Right lobe of liver (tissue), 4 donors: ENCODE data around the gene CD300LD.

Experiments
- CTCF ChIP-seq, 4 donors: fragments of 200-600 bp in 3 of 4; fragments of 450-650 bp in 1 of 4; IDR thresholded peaks; one replicate each; pipeline versions ENCODE4 v1.5.1 to v1.8.0; 2016 to 2022; ENCODE audit warnings: antibody characterized with exemption in 4 of 4, mild to moderate bottlenecking in 2 of 4
- POLR2A ChIP-seq: fragments of 450-650 bp; IDR thresholded peaks from one replicate; pipeline ENCODE4 v1.6.1; 2017; ENCODE audit warnings: antibody characterized with exemption, mild to moderate bottlenecking
- donor health status: DM: no; HTN: no; CAD: no.
- donor health status: DM: no; HTN: no; CAD: no.
- donor health status: DM: no; HTN: yes; CAD: no.

DNA sequence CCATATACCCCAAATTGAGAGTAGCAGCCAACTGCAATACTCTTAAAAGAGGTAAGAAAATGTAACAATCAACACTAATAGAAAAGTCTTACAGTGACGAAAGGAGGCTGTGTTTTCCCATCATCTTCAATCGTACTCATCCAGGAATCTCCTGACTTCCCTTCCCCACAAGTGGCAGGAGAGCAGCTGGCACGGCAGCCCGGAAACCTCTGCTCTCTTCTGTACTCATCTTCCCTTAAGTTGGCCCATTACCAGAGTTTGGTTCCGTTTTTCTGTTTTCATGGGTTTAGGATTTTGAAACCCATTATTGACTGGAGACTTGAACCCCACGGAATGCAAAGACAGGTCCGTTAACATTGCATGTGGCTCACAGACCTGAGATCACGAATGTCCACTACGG lies 13.1 kb downstream of the CD300LD start:
- no peak for TF ChIP-seq POLR2A
- TF ChIP-seq CTCF (IDR thresholded peaks at IDR 0.05) = no peak
